Tibial nerve (tissue), 4 donors: ENCODE results near the gene ARHGEF4. TPM values are rescaled to one million over a fixed set of nuclear protein-coding genes. Genes with fewer than 3 reads are reported as not detected.

Experiments used
- DNase-seq, 2 donors: peaks; one replicate each; pipeline ENCODE4 v3.0.0-alpha.2; 2019; ENCODE audit warnings: low spot score in 2 of 2
- H3K27ac ChIP-seq, 4 donors: fragments of 200-600 bp; sonication (generic) in 3 of 4; one replicate each; pipeline ENCODE4 v1.5.1; 2017 to 2019; ENCODE audit warnings: mild to moderate bottlenecking in 1 of 4
- H3K27me3 ChIP-seq, 2 donors: fragments of 200-600 bp; sonication (generic) in 1 of 2; one replicate each; pipeline versions ENCODE4 v1.5.1 to v1.6.0; 2017 to 2019
- H3K36me3 ChIP-seq, 3 donors: fragments of 200-600 bp; sonication (generic); one replicate each; pipeline ENCODE4 v1.5.1; 2018 to 2019
- H3K4me1 ChIP-seq, 4 donors: fragments of 200-600 bp; sonication (generic) in 3 of 4; one replicate each; pipeline ENCODE4 v1.5.1; 2017 to 2019
- H3K4me3 ChIP-seq, 4 donors: fragments of 200-600 bp; sonication (generic) in 3 of 4; one replicate each; pipeline ENCODE4 v1.5.1; 2017 to 2019; ENCODE audit warnings: mild to moderate bottlenecking in 1 of 4, moderate library complexity in 1 of 4
- H3K9me3 ChIP-seq, 4 donors: fragments of 200-600 bp; sonication (generic) in 3 of 4; one replicate each; pipeline ENCODE4 v1.5.1; 2017 to 2019
- CTCF ChIP-seq, 5 experiments: fragments of 200-600 bp in 3 of 5; fragments of 450-650 bp in 2 of 5; sonication (generic) in 3 of 5; IDR thresholded peaks; one replicate each; pipeline ENCODE4 v1.5.1; 2016 to 2019; ENCODE audit warnings: antibody characterized with exemption in 5 of 5, mild to moderate bottlenecking in 3 of 5, moderate library complexity in 2 of 5
- EP300 ChIP-seq, 2 donors: sonication (generic); formaldehyde crosslinking; IDR thresholded peaks; one replicate each; pipeline ENCODE4 v1.6.1; 2017; ENCODE audit warnings: antibody characterized with exemption in 2 of 2, mild to moderate bottlenecking in 1 of 2
- POLR2A ChIP-seq, 2 donors: fragments of 450-650 bp; IDR thresholded peaks; one replicate each; pipeline ENCODE4 v1.6.1; 2017; ENCODE audit warnings: antibody characterized with exemption in 2 of 2, mild to moderate bottlenecking in 2 of 2, moderate library complexity in 2 of 2
- WGBS, 2 donors: methylation state at CpG; one replicate each; pipeline ENCODE4 v1.1.5; 2018; 5-methylcytosine and 5-hydroxymethylcytosine counted together
- total RNA-seq, 4 donors: library from RNA; depleted of rRNA; stranded (reverse); fragments of >200 nt; gene quantifications; one replicate each; pipeline ENCODE4 v1.1.0, GENCODE V29; 2016

ARHGEF4 gene
- total RNA-seq, 4 donors from 2014 or later, result 16.3 to 50.7 (median 23.3) TPM

DNA sequence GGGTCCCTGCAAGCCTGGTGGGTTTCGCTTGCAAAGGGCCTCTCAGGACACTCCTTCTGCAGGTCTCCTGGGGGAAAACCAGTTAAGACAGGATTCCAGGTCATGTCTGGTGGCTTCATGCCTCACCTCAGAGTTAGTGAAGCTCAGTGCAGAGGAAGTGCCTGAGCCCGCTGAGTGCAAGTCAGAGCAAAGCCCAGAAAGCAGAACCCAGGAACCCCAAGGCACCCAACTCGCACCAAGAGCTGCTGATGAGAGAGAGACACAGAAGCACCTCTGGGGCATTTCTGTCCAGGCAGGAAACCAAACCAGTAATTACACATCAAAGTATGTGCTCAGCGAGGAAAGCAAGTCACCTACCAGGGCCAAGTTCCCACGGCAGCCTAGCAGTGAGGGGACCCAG lies 78.4 kb downstream of the ARHGEF4 start:
- Histone ChIP-seq H3K36me3 (no peaks in the 10 kb centered on the region), H3K4me3 (no peak overlapping the region), H3K27me3 (no peaks in the 10 kb centered on the region), H3K27ac (no peak overlapping the region), H3K9me3 (no peaks in the 10 kb centered on the region), H3K4me1 (no peaks in the 10 kb centered on the region)
- TF ChIP-seq EP300 (IDR thresholded peaks at IDR 0.05), result no peak
- DNase-seq, result no peak
- 90 to 93% methylated on average over 5 of the region's 5 CpGs for WGBS, 2 donors

- Histone ChIP-seq H3K4me1 (no peaks in the 10 kb centered on the region), H3K27ac (no peak overlapping the region), H3K27me3 (no peaks in the 10 kb centered on the region), H3K9me3 (no peaks in the 10 kb centered on the region), H3K36me3 (no peaks in the 10 kb centered on the region), H3K4me3 (no peak overlapping the region)
- WGBS, 2 donors, result 47 to 51% methylated on average over 22 to 36 of the region's 50 CpGs
- DNase-seq, result no peak
- no peak for TF ChIP-seq POLR2A (IDR thresholded peaks at IDR 0.05)
- no peak for TF ChIP-seq EP300 (IDR thresholded peaks at IDR 0.05)
- TF ChIP-seq CTCF (IDR thresholded peaks at IDR 0.05), result no peak
Observed at GRCh38 chr2:130915595-130916437, 79.1 kb downstream of the ARHGEF4 start.

- Histone ChIP-seq H3K4me1 (no peaks in the 10 kb centered on the region), H3K9me3 (no peaks in the 10 kb centered on the region), H3K27me3 (no peaks in the 10 kb centered on the region), H3K4me3 (no peak overlapping the region), H3K27ac (no peak overlapping the region), H3K36me3 (no peaks in the 10 kb centered on the region)
- TF ChIP-seq EP300 (IDR thresholded peaks at IDR 0.05), result no peak
- no peak for TF ChIP-seq POLR2A (IDR thresholded peaks at IDR 0.05)
- TF ChIP-seq CTCF (IDR thresholded peaks at IDR 0.05), result no peak
- no peak for DNase-seq
- 37 to 43% methylated on average over 8 to 19 of the region's 19 CpGs for WGBS, 2 donors
Observed at GRCh38 chr2:130916438-130916705, 79.7 kb downstream of the ARHGEF4 start.

DNA sequence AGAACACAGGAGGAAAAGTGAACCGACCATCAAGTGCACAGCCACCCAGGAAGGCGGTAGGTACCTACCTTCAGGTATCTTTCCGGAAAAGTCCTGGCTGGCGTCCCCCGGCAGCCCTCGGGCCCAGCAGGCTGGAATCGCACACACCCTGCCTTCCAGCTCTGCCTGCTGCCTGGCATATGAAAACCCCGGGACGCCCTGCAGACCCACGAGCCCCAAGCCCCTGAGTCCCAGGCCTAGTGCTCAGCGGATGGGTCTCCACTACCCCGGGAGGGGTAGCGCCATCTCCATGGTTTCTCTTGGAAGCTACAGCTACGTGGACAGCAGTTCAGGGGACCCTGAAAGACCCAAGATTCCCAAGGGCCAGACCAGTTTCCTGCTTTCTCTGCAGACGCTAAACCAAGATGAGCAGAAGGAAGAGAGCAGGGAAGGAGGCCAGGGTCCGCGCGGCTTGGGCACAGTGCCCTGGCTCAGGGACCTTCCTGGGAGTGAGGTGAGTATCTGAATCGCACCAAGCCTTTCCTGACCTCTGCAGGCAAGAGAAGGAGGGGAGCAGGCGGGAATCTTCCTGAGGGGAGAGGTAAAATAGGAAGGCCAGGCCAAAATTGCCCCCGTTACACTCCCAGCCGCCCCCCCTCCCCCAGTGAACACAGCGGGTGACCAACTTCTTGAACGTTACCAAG lies 80.4 kb downstream of the ARHGEF4 start:
- Histone ChIP-seq H3K9me3 (no peaks in the 10 kb centered on the region), H3K4me1 (no peaks in the 10 kb centered on the region), H3K36me3 (no peaks in the 10 kb centered on the region), H3K27ac (no peak overlapping the region), H3K27me3 (no peaks in the 10 kb centered on the region), H3K4me3 (no peak overlapping the region)
- TF ChIP-seq POLR2A (IDR thresholded peaks at IDR 0.05) (no peak), CTCF (IDR thresholded peaks at IDR 0.05) (no peak), EP300 (IDR thresholded peaks at IDR 0.05) (no peak)
- no peak for DNase-seq
- 82 to 85% methylated on average over 24 of the region's 24 CpGs for WGBS, 2 donors

- 78 to 85% methylated on average over 21 of the region's 21 CpGs for WGBS, 2 donors
- H3K4me3 ChIP-seq, result no peak overlapping the region
- no peak overlapping the region for H3K27ac ChIP-seq
- no peak for DNase-seq
- no peaks in the 10 kb centered on the region for H3K9me3 ChIP-seq
- no peaks in the 10 kb centered on the region for H3K36me3 ChIP-seq
- H3K4me1 ChIP-seq, result no peaks in the 10 kb centered on the region
- H3K27me3 ChIP-seq, result no peaks in the 10 kb centered on the region
- TF ChIP-seq CTCF (IDR thresholded peaks at IDR 0.05) (no peak), POLR2A (IDR thresholded peaks at IDR 0.05) (no peak), EP300 (IDR thresholded peaks at IDR 0.05) (no peak)
Observed at GRCh38 chr2:130918393-130918792, 81.7 kb downstream of the ARHGEF4 start.
